Fibroblast of the conjunctiva (primary cell): ENCODE data around the gene RIPOR1.
"Not testable (repeated sequence)": the region's sequence is repeated elsewhere in the genome, so short reads cannot be mapped to it uniquely, and the experiment has no call there.

Experiments used
- DNase-seq: peaks from one replicate; pipeline ENCODE4 v3.0.0-alpha.2; 2010; ENCODE audit warnings: low read depth

Gene RIPOR1

DNA sequence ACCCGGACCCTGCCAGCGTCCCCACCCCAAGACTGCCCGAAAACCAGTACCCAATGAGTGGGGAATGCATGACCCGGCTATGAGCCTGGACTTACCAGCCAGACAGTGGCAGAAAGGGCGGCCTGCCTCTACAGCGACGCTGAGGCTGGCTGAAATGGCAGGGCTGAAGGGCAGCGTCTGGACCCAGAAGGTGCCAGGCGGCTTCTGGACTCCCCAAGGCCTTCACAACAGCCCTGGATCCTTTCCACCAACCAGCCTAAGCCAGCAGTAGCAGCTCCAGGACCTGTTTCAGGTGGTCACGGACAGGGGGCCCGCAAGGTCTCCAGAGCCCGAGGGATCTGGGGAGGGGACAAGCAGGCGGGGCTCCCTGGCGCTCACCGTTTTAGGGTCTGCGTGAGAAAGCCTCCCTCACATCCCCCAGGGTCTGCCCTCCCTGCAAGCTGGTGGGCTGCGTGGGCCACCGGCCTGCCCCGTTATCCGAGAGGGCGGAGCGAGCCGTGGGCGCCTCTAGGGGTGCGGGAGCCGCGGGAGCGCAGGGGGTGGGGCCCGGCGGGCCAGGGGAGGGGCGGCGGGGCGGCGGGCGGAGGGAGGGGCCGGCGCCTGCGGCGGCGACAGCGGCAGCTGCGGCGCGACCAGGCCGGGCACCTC is at the start of gene RIPOR1:
RIPOR1 (plus strand) TSS at position 608 of the 648 bp plus-strand sequence. CDS start 9,618 bp downstream, outside the sequence.
- no peak for DNase-seq

- DNase-seq = peak; percentile 97
These were observed 47.6 kb upstream of the RIPOR1 start, which contains the start of gene ATP6V0D1 for GRCh38 chr16:67480833-67481560. Gene ATP6V0D1, minus strand, starts transcription at chr16:67481157. Its CDS starts 71 bp downstream, at chr16:67481086.

DNA sequence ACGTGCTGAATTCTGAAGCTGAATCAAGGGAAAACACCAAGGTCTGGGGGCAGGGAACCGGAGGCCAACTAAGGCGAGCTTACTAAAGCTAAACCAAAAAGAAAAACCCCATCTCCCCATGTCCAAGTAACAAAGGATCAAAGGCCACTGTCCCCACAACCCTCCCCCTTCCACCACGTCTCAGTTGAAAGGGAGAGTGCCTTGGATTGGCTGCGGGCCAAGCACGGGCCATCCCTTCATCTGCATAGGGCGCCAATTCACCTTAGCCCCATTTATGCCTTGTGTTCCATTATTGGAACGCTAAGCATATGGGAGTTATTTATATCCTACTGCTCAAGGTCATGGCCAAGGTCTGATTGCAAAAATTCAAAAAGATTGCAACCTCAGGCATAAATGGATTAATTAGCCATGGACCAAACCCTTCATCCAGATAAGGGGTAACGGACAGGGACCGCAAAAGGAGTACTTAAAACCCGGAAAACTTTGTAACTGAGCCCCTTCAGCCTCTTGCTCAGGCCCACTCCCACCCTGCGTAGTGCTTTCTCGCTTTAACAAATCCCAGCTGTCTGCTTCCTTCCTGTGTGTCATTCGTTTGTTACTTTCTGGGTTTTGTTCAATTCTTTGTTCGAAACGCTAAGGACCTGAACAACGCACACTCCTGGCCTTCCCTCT is 46.9 kb upstream of the RIPOR1 start:
- DNase-seq = no peak

GRCh38 chr16:67482233-67482924 is 46.2 kb upstream of the RIPOR1 start:
- no peak for DNase-seq

DNA sequence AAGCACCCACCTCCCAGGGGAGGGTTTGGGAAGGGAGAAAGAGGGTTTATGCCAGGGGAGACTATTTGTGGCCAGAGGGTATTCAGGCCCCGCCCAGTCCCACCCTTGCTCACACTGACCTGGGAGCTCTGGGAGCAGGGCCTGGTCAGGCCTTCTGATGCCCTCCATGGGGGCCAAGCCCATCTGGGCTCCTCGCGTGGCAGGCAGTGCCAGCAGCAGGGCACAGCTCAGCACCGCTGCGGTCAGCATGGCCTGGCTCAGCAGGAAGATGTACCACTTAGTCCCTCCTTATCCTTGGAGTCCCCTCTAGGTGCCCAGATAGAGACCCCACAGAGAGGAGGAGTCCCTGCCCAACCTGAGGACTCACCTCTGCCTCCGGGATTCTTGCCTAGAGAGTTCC is 45.5 kb upstream of the RIPOR1 start, which contains the start of gene AGRP:
AGRP (minus strand) TSS at position 398 of the 400 bp plus-strand sequence; CDS start at position 249, 149 bp downstream.
- DNase-seq = no peak

- no peak for DNase-seq
These were observed 44.7 kb upstream of the RIPOR1 start for GRCh38 chr16:67483731-67484525.

DNA sequence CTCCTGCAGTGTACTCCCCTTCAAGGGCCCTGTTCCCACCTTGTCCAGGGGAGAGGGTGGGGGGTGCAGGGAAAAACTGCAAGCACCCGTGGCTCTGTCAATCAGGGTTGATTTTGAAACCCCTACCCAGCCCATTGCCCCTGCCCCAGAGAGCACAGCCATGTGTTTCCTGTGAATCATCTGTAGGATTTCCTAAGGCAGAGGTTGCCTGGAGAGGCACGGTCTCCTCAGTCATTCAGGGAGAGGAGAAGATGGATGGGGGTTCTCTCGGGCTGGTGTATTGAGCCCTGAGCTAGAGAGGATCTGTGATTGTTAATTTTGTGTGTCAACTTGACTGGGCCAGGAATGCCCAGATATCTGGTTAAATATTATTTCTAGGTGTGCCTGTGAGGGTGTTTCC is 41.8 kb upstream of the RIPOR1 start:
- DNase-seq = no peak

DNA sequence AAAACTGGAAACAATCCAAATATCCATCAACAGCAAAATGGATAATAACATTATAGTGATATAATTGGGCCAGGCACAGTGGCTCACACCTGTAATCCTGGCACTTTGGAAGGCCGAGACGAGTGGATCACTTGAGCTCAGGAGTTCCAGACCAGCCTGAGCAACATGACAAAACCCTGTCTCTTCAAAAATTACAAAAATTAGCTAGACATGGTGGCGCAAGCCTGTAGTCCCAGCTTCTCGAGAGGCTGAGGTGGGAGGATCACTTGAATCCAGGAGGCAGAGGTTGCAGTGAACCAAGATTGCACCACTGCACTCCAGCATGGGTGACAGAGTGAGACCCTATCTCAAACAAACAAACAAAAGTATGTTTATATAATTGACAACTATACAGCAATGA is 41.1 kb upstream of the RIPOR1 start:
- DNase-seq = not testable (repeated sequence)

DNA sequence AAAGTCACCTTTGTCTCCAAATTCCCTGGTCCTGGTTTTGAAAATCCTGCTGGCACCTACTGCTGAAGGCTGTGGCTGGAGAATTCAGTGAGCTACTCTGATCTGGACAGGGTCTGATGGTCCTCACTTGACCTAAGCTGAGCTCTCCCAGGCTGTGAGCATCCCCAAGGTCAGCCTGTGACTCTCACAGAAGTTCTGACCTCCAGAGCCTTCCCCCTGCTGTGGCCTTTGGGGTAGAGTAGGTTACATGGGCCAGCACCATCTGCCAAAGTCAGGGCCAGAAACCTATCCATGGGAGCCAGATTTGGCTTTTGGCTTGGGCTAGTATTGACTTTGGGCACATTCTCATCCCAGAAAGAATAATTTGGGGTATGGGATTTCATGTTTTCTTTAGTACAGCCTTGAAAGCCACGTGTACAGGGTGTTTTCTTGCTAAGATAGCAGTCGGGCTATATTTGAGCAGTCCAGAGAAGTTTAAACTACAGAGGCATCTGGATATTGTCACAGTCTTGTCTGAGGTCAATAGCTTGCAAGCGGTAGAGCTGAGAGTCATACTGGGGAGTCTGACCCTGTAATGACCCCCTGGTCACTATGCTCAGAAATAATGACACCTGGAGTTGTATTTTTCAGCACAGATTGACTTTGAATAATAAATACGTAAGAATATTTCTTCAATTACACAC is 39.1 kb upstream of the RIPOR1 start:
- no peak for DNase-seq

DNA sequence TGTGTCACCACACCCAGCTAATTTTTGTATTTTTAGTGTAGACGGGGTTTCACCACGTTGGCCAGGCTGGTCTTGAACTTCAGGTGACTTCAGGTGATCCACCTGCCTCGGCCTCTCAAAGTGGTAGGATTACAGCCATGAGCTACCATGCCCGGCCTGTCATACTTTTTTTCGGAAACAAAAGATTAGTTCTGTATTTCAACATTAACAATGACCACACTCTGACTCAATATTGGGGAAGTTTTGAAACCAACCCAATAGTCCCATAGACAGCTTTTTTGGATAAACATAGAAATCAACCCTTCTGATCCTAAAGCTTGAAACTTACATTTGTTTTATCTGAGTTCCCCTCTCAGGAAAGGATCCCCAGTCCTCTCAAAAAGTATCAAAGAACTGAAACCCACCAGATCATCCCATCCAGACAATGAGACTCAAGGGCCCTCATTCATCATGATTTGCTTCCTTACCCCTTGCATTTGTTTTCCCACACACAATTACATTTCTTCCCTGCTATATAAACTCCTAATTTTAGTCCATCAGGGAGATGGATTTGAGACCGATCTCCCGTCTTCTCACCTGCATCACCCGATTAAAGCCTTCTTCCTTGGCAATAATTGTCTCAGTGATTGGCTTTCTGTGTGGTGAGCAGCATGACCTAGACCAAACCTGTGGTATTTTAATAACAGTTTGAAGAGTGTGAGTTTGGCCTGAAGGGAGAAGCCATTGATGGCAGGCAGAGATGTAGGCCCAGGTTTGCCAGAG is 38.1 kb upstream of the RIPOR1 start:
- no peak for DNase-seq

DNA sequence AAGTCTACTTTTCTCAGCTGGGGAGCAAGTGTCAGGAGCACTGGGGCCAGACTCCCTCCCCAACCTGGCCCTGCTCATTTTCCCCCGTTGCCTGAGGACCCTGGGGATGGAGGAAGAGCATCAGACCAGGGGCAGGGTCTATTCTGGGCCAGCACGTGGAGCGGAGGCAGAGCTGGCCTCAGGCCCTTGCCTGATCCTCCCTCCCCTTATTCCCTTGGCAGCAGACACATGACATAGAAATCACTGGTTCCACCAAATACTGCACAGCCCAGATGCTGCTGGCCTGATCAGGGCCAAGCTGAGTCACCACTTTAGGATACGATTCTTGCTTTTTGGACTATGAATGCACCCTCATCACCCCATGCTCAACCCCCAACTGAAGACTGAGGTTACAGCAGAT is 29.5 kb upstream of the RIPOR1 start:
- peak; percentile 21 for DNase-seq

- DNase-seq = no peak
These were observed 24.3 kb upstream of the RIPOR1 start for GRCh38 chr16:67504031-67505021.

DNA sequence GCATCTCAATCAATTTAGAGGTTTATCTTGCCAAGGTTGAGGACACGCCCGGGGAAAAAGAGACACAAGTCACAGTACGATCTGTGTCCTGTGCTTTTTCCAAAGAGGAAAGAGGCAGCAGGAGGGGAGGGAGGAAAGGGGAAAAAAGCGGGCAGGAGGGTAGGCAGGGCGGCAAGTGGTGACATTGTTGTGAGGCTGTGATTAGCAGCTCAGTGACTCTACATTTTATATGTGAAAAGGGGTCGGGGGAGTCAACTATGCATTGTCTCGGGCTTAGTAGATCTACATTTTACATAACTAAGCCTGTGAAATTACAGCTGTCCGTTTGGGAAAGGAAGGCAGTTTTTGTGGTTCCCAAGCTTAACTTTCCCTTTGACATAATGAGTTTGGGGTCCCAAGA is 22.2 kb upstream of the RIPOR1 start:
- DNase-seq = no peak

DNA sequence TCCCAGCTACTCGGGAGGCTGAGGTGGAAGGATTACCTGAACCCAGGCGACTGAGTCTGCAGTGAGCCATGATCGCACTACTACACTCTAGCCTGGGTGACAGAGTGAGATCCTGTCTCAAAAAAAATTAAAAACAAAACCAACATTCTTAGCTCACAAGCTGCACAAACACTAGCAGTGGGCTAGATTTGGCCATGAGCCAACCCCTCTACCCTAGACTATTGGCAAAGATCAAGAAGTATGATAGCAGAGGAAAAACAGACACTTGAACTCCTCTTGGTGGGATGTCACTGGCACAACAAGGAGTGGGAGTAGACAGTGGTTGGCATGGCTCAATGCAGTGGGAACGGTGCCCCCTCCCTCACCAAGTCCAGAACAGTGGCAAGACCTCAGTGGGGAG is 19.6 kb upstream of the RIPOR1 start:
- DNase-seq = no peak

GRCh38 chr16:67513892-67514291 is 14.7 kb upstream of the RIPOR1 start:
- not testable (repeated sequence) for DNase-seq

GRCh38 chr16:67514382-67514828 is 14.2 kb upstream of the RIPOR1 start:
- peak; percentile 76 for DNase-seq

DNA sequence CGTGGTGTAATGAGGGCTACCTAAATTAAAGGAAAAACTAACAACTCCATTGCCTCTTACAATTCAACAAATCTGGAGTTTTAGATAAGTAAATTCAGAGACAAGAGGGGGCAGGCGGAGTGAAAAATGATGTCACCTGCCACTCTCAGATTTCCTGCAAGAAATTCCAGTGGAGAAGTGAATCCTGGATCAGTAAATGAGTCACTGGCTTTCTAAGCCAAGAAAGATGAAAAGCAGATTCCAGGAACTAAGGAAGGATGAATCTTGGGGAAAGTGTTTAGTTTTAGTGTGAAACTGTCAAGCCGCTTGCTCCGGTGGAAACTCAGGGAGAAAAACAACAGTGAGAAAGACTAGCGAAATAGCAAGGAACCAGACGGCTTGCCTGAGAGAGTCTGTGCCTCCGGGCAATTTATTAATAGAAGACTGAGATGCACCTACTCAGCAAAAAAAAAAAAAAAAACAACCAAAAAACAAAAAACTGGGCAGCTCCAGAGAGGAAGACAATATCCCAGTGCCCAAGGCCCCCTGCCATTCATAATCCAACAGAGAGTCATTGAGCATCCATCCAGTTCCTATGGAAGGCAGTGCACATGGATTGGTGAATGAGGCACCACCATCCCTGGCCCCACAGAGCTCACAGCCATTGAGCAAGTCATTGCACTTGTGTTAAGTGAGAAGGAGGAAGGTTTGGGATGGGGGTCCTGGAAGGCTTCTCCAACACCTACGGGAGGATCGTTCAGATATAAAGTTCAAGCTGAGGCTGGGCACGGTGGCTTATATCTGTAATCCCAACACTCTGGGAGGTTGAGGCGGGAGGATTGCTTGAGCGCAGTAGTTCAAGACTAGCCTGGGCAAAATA is 12.1 kb upstream of the RIPOR1 start:
- no peak for DNase-seq

DNA sequence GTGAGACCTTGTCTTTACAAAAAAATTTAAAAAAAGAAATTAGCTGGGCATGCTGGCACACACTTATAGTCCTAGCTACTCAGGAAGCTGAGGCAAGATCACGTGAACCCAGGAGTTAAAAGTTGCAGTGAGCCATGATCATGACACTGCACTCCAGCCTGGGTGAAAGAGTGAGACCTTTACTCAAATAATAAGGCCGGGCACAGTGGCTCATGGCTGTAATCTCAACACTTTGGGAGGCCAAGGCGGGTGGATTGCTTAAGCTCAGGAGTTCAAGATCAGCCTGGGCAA is 11.5 kb upstream of the RIPOR1 start:
- DNase-seq = no peak
